Keratinocyte (primary cell): ENCODE results near the gene SNRPD1. TPM values are rescaled to one million over a fixed set of nuclear protein-coding genes. Genes with fewer than 3 reads are reported as not detected.

Experiments used
- DNase-seq: peaks from one replicate; pipeline ENCODE4 v3.0.0-alpha.2; 2011; ENCODE audit warnings: low read depth, missing footprints, low spot score
- FAIRE-seq: peaks from 2 replicates; lab custom pipeline; 2011; peaks lifted over from hg19 to GRCh38; lab: Jason Lieb, UNC
- H2AFZ ChIP-seq: 2 replicates; pipeline ENCODE4 v1.6.0; 2012; ENCODE audit warnings: low read length, control low read depth, inconsistent platforms; ENCODE audit not compliant: control insufficient read depth
- H3K27ac ChIP-seq: 2 replicates; pipeline ENCODE4 v1.5.1; 2011; ENCODE audit warnings: low read length; ENCODE audit not compliant: control insufficient read depth, insufficient read depth
- H3K27me3 ChIP-seq: 3 replicates; pipeline ENCODE4 v1.6.0; 2011; ENCODE audit warnings: low read length; ENCODE audit not compliant: control insufficient read depth, insufficient read depth; ENCODE audit errors: extremely low read depth
- H3K36me3 ChIP-seq, 2 experiments: 2 replicates in 1 of 2; 3 replicates in 1 of 2; pipeline ENCODE4 v1.5.1; 2011; ENCODE audit warnings: low read length in 2 of 2, mild to moderate bottlenecking in 1 of 2; ENCODE audit not compliant: control insufficient read depth in 2 of 2, insufficient read depth in 2 of 2; ENCODE audit errors: extremely low read depth in 1 of 2
- H3K4me1 ChIP-seq: 3 replicates; pipeline ENCODE4 v1.5.1; 2011; ENCODE audit warnings: low read length; ENCODE audit not compliant: control insufficient read depth, insufficient read depth; ENCODE audit errors: extremely low read depth
- H3K4me2 ChIP-seq: 3 replicates; pipeline ENCODE4 v1.6.0; 2011; ENCODE audit warnings: low read depth, low read length; ENCODE audit not compliant: control insufficient read depth, insufficient read depth; ENCODE audit errors: extremely low read depth
- H3K4me3 ChIP-seq, 3 experiments: fragments of 200-600 bp in 1 of 3; sonication (generic) in 1 of 3; 2 replicates in 2 of 3; 3 replicates in 1 of 3; pipeline ENCODE4 v1.5.1; 2011 to 2016; ENCODE audit warnings: low read length in 3 of 3, mild to moderate bottlenecking in 3 of 3, control low read depth in 2 of 3, inconsistent platforms in 1 of 3, low read depth in 1 of 3, mixed read lengths in 1 of 3, mixed run types in 1 of 3, moderate library complexity in 1 of 3; ENCODE audit not compliant: control insufficient read depth in 2 of 3, insufficient read depth in 2 of 3; ENCODE audit errors: extremely low read depth in 1 of 3
- H3K79me2 ChIP-seq: 2 replicates; pipeline ENCODE4 v1.6.0; 2012; ENCODE audit warnings: low read length; ENCODE audit not compliant: control insufficient read depth, insufficient read depth
- H3K9ac ChIP-seq: 3 replicates; pipeline ENCODE4 v1.6.0; 2011; ENCODE audit warnings: low read length; ENCODE audit not compliant: control insufficient read depth, insufficient read depth; ENCODE audit errors: extremely low read depth
- H3K9me1 ChIP-seq: 3 replicates; pipeline ENCODE4 v1.6.0; 2011; ENCODE audit warnings: low read length; ENCODE audit not compliant: control insufficient read depth, insufficient read depth; ENCODE audit errors: extremely low read depth
- H3K9me3 ChIP-seq: 2 replicates; pipeline ENCODE4 v1.5.1; 2012; ENCODE audit warnings: low read depth, low read length; ENCODE audit not compliant: control insufficient read depth
- H4K20me1 ChIP-seq: 3 replicates; pipeline ENCODE4 v1.6.0; 2011; ENCODE audit warnings: low read length; ENCODE audit not compliant: control insufficient read depth, insufficient read depth; ENCODE audit errors: extremely low read depth
- EZH2 ChIP-seq: IDR thresholded peaks from one replicate; pipeline ENCODE4 v1.6.1; 2012; ENCODE audit warnings: inconsistent platforms, mild to moderate bottlenecking, low read length, moderate library complexity
- dilution Hi-C: fragments of 300-500 bp; cut with MboI; formaldehyde crosslinking; loops from one replicate; pipeline ENCODE4 v1.7.0; 2020; ENCODE audit warnings: low sequenced_read_pairs; ENCODE audit not compliant: extremely low pct_ligation_motif_present
- polyA plus RNA-seq, 5 experiments: library from polyadenylated mRNA; depleted of rRNA in 3 of 5; stranded (reverse) in 3 of 5; stranded (forward) in 1 of 5; unstranded in 1 of 5; fragments of >200 nt; gene quantifications; 1 replicate in 1 of 5; 2 replicates in 3 of 5; 3 replicates in 1 of 5; pipeline versions ENCODE4 v1.2.1 to v1.2.3, GENCODE V29; 2011 to 2012; ENCODE audit warnings: missing spikeins in 2 of 5, low read depth in 1 of 5, low replicate concordance in 1 of 5
- TF ChIP-seq, protein P1 (sequence below), 3 experiments: IDR thresholded peaks in 1 of 3; conservative IDR thresholded peaks in 1 of 3; optimal IDR thresholded peaks in 1 of 3; 2 replicates in 2 of 3; 3 replicates in 1 of 3; pipeline versions ENCODE3 to v1.5.1; 2011; ENCODE audit warnings: low read length in 3 of 3, mild to moderate bottlenecking in 3 of 3, moderate library complexity in 2 of 3, control low read depth in 1 of 3, inconsistent platforms in 1 of 3; ENCODE audit not compliant: insufficient read depth in 2 of 3; ENCODE audit errors: extremely low read depth in 1 of 3

Gene SNRPD1
- polyA plus RNA-seq, 1 donor (not counting 4 experiments of a cell fraction or from before 2014, with no cell fraction given), result 137 TPM

DNA sequence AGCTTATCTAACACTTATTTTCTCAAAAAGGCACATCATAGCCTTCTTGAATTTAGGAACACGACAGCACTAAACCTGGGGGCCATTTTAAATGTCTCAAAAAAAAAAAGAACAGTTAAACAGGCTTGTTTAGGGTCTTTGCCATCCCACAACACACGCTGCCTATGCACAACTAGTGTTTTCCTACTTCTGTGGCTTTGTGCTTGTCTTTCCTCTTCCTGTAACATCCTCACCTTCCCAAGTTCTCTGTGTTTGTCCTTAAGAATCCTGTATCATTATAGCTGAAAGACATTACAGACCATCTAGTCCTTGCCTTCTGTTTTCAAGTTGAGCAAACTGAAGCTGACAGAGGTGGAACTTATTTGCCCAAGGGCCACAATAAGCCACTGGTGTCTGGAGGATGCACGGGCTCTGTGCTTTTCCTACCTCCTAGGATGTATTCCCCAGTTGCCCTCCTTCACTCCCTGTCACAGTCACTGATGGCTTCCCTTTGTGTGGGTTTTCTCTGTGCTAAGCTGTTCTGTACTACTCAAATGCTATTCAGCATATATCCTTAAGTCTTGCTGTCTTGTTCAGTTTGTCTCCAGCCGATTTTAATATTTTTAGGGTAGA, 22.6 kb downstream of the SNRPD1 start:
- H3K9me1 ChIP-seq, result peaks cover 3% of the 10 kb centered on the region
- peaks cover 4% of the 10 kb centered on the region for H4K20me1 ChIP-seq
- FAIRE-seq, result no peak
- H3K4me2 ChIP-seq, result no peak overlapping the region
- H3K27me3 ChIP-seq, result no peaks in the 10 kb centered on the region
- H3K4me3 ChIP-seq, result no peak overlapping the region
- peaks cover 11% of the 10 kb centered on the region for H3K4me1 ChIP-seq
- no peak overlapping the region for H3K27ac ChIP-seq
- H3K79me2 ChIP-seq, result no peaks in the 10 kb centered on the region
- no peaks in the 10 kb centered on the region for H3K9me3 ChIP-seq
- no peak overlapping the region for H2AFZ ChIP-seq
- no peak for DNase-seq
- no peak overlapping the region for H3K9ac ChIP-seq
- no peak for TF ChIP-seq EZH2
- TF ChIP-seq, protein P1, sequence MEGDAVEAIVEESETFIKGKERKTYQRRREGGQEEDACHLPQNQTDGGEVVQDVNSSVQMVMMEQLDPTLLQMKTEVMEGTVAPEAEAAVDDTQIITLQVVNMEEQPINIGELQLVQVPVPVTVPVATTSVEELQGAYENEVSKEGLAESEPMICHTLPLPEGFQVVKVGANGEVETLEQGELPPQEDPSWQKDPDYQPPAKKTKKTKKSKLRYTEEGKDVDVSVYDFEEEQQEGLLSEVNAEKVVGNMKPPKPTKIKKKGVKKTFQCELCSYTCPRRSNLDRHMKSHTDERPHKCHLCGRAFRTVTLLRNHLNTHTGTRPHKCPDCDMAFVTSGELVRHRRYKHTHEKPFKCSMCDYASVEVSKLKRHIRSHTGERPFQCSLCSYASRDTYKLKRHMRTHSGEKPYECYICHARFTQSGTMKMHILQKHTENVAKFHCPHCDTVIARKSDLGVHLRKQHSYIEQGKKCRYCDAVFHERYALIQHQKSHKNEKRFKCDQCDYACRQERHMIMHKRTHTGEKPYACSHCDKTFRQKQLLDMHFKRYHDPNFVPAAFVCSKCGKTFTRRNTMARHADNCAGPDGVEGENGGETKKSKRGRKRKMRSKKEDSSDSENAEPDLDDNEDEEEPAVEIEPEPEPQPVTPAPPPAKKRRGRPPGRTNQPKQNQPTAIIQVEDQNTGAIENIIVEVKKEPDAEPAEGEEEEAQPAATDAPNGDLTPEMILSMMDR (optimal IDR thresholded peaks at IDR 0.05 in 1 of 3, IDR thresholded peaks at IDR 0.05 in 1 of 3, conservative IDR thresholded peaks at IDR 0.05 in 1 of 3; ENCODE audit: extremely low read depth in 1 of 3, insufficient read depth in 2 of 3, low read length in 3 of 3), result no peak
- peaks cover 6% of the 10 kb centered on the region in 2 experiments for H3K36me3 ChIP-seq
- dilution Hi-C loops, result no loop called here

DNA sequence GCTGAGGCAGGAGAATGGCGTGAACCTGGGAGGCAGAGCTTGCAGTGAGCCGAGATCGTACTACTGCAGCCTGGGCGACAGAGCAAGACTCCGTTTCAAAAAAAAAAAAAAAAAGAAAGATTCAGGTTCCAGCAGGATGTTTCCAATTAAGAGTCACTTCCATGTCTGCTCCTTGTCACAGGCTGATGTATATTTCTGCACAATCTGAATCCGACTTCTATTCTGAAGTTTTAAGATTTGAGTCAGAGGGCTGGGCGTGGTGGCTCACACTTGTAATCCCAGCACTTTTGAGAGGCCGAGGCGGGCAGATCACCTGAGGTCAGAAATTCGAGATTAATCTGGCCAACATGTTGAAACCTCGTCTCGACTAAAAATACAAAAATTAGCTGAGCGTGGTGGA, 24.7 kb downstream of the SNRPD1 start:
- no peak overlapping the region for H3K9ac ChIP-seq
- H3K27ac ChIP-seq, result no peak overlapping the region
- peaks cover 2% of the 10 kb centered on the region in 2 experiments for H3K36me3 ChIP-seq
- no peak for TF ChIP-seq EZH2
- TF ChIP-seq, protein P1 (optimal IDR thresholded peaks at IDR 0.05 in 1 of 3, IDR thresholded peaks at IDR 0.05 in 1 of 3, conservative IDR thresholded peaks at IDR 0.05 in 1 of 3; ENCODE audit: extremely low read depth in 1 of 3, insufficient read depth in 2 of 3, low read length in 3 of 3), result no peak
- no peaks in the 10 kb centered on the region for H3K9me3 ChIP-seq
- no peak overlapping the region for H2AFZ ChIP-seq
- FAIRE-seq (no peak), DNase-seq (no peak)
- peaks cover 11% of the 10 kb centered on the region for H3K4me1 ChIP-seq
- no peaks in the 10 kb centered on the region for H3K79me2 ChIP-seq
- no peaks in the 10 kb centered on the region for H3K27me3 ChIP-seq
- peaks cover 2% of the 10 kb centered on the region for H4K20me1 ChIP-seq
- dilution Hi-C loops, result no loop called here
- H3K4me2 ChIP-seq, result no peak overlapping the region
- H3K4me3 ChIP-seq, result no peak overlapping the region
- H3K9me1 ChIP-seq, result peaks cover 3% of the 10 kb centered on the region
